ENCODE results near the gene BMPR1B. TPM values are rescaled to one million over a fixed set of nuclear protein-coding genes. Genes with fewer than 3 reads are reported as not detected.
"Not testable (repeated sequence)": the region's sequence is repeated elsewhere in the genome, so short reads cannot be mapped to it uniquely, and the experiment has no call there.

BMPR1B gene
- total and polyA plus RNA-seq, 2 donors, result 0.13 to 1.7 TPM

GRCh38 chr4:95129821-95130311 is 372.1 kb downstream of the BMPR1B start:
- Histone ChIP-seq H3K4me3 (ENCODE audit: low read depth, low read length) (no peak overlapping the region), H3K4me1 (ENCODE audit: insufficient read depth) (no peaks in the 10 kb centered on the region), H3K36me3 (ENCODE audit: insufficient read depth) (no peaks in the 10 kb centered on the region), H3K27ac (ENCODE audit: low read depth) (no peak overlapping the region)
- WGBS, result 51% methylated on average over 7 of the region's 7 CpGs
- no peak for DNase-seq (ENCODE audit: extremely low spot score)

DNA sequence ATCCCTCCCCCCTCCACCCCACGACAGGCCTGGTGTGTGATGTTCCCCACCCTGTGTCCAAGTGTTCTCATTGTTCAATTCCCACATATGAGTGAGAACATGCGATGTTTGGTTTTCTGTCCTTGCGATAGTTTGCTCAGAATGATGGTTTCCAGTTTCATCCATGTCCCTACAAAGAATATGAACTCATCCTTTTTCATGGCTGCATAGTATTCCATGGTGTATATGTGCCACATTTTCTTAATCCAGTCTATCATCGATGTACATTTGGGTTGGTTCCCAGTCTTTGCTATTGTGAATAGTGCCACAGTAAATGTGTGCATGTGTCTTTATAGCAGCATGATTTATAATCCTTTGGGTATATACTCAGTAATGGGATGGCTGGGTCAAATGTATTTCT is 376.3 kb downstream of the BMPR1B start:
- not testable (repeated sequence) for DNase-seq (ENCODE audit: extremely low spot score); H3K36me3 ChIP-seq (ENCODE audit: insufficient read depth); H3K4me1 ChIP-seq (ENCODE audit: insufficient read depth); H3K27ac ChIP-seq (ENCODE audit: low read depth); H3K4me3 ChIP-seq (ENCODE audit: low read depth, low read length)
- WGBS, result 97% methylated on average over 4 of the region's 4 CpGs

DNA sequence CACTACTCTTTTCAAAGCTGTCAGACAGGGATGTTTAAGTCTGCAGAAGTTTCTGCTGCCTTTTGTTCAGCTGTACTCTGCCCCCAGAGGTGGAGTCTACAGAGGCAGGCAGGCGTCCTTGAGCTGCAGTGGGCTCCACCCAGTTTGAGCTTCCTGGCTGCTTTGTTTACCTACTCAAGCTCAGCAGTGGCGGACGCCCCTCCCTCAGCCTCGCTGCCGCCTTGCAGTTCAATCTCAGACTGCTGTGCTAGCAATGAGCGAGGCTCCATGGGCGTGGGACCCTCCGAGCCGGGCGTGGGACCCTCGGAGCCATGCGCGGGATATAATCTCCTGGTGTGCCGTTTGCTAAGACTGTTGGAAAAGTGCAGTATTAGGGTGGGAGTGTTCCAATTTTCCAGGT is 381.7 kb downstream of the BMPR1B start:
- WGBS, result 95% methylated on average over 14 of the region's 14 CpGs
- not testable (repeated sequence) for H3K4me3 ChIP-seq (ENCODE audit: low read depth, low read length); H3K36me3 ChIP-seq (ENCODE audit: insufficient read depth); H3K27ac ChIP-seq (ENCODE audit: low read depth); H3K4me1 ChIP-seq (ENCODE audit: insufficient read depth); DNase-seq (ENCODE audit: extremely low spot score)

GRCh38 chr4:95141361-95141760 is 383.6 kb downstream of the BMPR1B start:
- H3K4me1 ChIP-seq (ENCODE audit: insufficient read depth), result no peaks in the 10 kb centered on the region
- H3K4me3 ChIP-seq (ENCODE audit: low read depth, low read length), result no peak overlapping the region
- DNase-seq (ENCODE audit: extremely low spot score), result no peak
- no peaks in the 10 kb centered on the region for H3K36me3 ChIP-seq (ENCODE audit: insufficient read depth)
- no peak overlapping the region for H3K27ac ChIP-seq (ENCODE audit: low read depth)
- 58% methylated on average over 5 of the region's 5 CpGs for WGBS

- no peaks in the 10 kb centered on the region for H3K36me3 ChIP-seq (ENCODE audit: insufficient read depth)
- no peaks in the 10 kb centered on the region for H3K4me1 ChIP-seq (ENCODE audit: insufficient read depth)
- WGBS, result 69% methylated on average over 4 of the region's 4 CpGs
- H3K27ac ChIP-seq (ENCODE audit: low read depth), result no peak overlapping the region
- no peak overlapping the region for H3K4me3 ChIP-seq (ENCODE audit: low read depth, low read length)
- DNase-seq (ENCODE audit: extremely low spot score), result no peak
Observed at GRCh38 chr4:95142932-95143331, 385.2 kb downstream of the BMPR1B start.

DNA sequence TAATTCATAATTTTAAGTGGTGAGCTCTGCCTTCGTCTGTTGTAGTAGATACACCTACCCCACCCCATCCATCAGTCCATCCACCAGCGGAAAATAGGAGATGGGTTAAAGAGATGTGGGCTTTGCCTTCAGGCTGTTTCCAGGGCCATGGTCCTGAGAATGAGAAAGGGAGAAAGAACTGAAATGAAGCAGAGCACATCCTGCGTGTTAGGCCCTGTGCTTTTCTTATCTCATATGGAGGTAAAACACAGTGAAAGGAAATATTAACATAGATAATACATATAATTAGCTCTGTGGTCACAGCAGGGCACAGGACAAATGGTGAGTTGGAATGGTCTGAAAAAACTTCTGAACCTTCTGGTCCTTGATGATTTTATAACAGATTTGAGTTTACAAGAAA is 393.5 kb downstream of the BMPR1B start:
- no peak overlapping the region for H3K4me3 ChIP-seq (ENCODE audit: low read depth, low read length)
- DNase-seq (ENCODE audit: extremely low spot score), result no peak
- no peaks in the 10 kb centered on the region for H3K36me3 ChIP-seq (ENCODE audit: insufficient read depth)
- WGBS, result 81% methylated on average over 3 of the region's 3 CpGs
- H3K4me1 ChIP-seq (ENCODE audit: insufficient read depth), result no peaks in the 10 kb centered on the region
- no peak overlapping the region for H3K27ac ChIP-seq (ENCODE audit: low read depth)

GRCh38 chr4:95153182-95153581 is 395.4 kb downstream of the BMPR1B start:
- WGBS, result 81% methylated on average over 5 of the region's 5 CpGs
- DNase-seq (ENCODE audit: extremely low spot score), result no peak
- H3K27ac ChIP-seq (ENCODE audit: low read depth), result no peak overlapping the region
- H3K4me1 ChIP-seq (ENCODE audit: insufficient read depth), result no peaks in the 10 kb centered on the region
- H3K36me3 ChIP-seq (ENCODE audit: insufficient read depth), result no peaks in the 10 kb centered on the region
- H3K4me3 ChIP-seq (ENCODE audit: low read depth, low read length), result no peak overlapping the region

DNA sequence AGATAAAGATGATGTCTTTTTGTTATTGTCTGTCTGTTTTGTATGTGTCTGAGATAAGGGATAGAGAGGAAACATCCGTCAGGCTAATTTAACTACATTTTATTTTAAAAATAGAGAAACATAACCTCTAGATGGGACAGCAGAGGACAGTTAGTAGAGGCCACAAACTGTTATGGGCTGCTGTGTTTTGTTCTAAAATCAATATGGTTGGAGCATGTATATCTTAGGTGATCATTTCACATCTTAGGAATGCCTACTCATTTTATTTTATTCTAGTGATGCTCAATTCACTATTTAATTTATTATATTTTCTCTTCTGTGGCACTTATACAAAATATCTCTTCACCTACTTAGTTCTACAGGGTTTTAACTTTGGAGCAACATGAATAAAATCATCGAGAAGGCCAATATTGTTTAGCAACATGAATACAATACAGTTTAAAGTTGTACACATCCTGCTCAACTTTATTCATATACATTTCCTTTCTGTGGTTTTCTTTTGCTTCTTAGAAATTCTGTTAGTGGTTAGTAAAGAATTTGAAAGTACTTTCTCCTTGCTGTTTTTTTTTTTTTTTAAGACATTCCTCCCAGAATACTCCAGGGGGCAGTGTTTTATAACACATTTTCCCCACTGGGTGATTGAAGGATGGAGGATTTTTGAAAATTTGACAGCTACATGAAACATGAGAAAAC is 398.1 kb downstream of the BMPR1B start:
- Histone ChIP-seq H3K36me3 (ENCODE audit: insufficient read depth) (no peaks in the 10 kb centered on the region), H3K4me1 (ENCODE audit: insufficient read depth) (no peaks in the 10 kb centered on the region), H3K27ac (ENCODE audit: low read depth) (no peak overlapping the region), H3K4me3 (ENCODE audit: low read depth, low read length) (no peak overlapping the region)
- WGBS, result 77% methylated on average over 2 of the region's 2 CpGs
- no peak for DNase-seq (ENCODE audit: extremely low spot score)

- 40% methylated on average over 3 of the region's 3 CpGs for WGBS
Observed at GRCh38 chr4:95156452-95156765, 398.7 kb downstream of the BMPR1B start.

GRCh38 chr4:95157596-95157995 is 399.8 kb downstream of the BMPR1B start:
- Histone ChIP-seq H3K4me3 (ENCODE audit: low read depth, low read length) (no peak overlapping the region), H3K36me3 (ENCODE audit: insufficient read depth) (no peaks in the 10 kb centered on the region), H3K4me1 (ENCODE audit: insufficient read depth) (no peaks in the 10 kb centered on the region), H3K27ac (ENCODE audit: low read depth) (no peak overlapping the region)
- no peak for DNase-seq (ENCODE audit: extremely low spot score)

More at GRCh38 chr4:95156452-95156765, 398.7 kb downstream of the BMPR1B start:
- DNase-seq (ENCODE audit: extremely low spot score), result no peak
- H3K4me1 ChIP-seq (ENCODE audit: insufficient read depth), result no peaks in the 10 kb centered on the region
- H3K4me3 ChIP-seq (ENCODE audit: low read depth, low read length), result no peak overlapping the region
- H3K36me3 ChIP-seq (ENCODE audit: insufficient read depth), result no peaks in the 10 kb centered on the region
- H3K27ac ChIP-seq (ENCODE audit: low read depth), result no peak overlapping the region

DNA sequence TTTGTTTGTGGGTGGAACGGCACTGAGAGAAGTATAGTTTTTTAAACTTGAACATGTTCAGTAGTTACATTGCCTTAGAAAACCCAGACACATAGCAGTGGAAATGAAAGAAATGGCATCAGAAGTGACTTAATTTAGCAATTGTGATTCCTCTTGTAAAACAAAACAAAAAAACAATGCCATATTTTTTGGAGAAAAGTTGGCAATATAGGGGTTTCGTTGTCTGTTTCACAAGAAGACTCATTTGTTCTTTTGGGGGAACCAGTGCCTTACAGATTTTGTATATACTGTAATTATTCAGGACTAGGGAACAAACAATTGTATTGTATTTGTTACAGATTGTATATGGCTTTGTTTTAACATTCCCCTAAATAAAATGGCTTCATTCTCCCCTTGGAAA is 400.3 kb downstream of the BMPR1B start:
- no peak for DNase-seq (ENCODE audit: extremely low spot score)
- 90% methylated on average over 2 of the region's 2 CpGs for WGBS
- Histone ChIP-seq H3K27ac (ENCODE audit: low read depth) (no peak overlapping the region), H3K4me3 (ENCODE audit: low read depth, low read length) (no peak overlapping the region), H3K4me1 (ENCODE audit: insufficient read depth) (no peaks in the 10 kb centered on the region), H3K36me3 (ENCODE audit: insufficient read depth) (no peaks in the 10 kb centered on the region)

DNA sequence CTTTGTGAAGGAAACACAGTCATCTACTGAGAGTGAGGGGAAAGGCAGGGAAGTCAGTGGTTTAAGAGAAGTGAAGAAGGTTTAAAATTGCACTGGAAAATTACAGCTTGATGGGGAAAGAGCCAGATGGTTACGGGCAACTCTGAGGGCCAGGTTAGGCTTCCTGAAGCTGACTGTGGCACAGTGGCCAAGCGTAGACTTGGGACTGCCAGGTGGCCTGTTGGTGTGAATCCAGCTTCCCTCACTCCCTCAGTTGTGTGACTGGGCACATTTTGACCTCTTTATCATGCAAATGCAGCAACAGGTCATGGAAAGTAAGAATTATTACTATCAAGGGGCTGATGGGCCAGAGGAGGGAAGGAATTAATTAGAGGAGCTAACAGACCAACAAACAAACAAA is 400.9 kb downstream of the BMPR1B start:
- H3K36me3 ChIP-seq (ENCODE audit: insufficient read depth), result no peaks in the 10 kb centered on the region
- H3K4me1 ChIP-seq (ENCODE audit: insufficient read depth), result no peaks in the 10 kb centered on the region
- 89% methylated on average over 2 of the region's 2 CpGs for WGBS
- no peak overlapping the region for H3K4me3 ChIP-seq (ENCODE audit: low read depth, low read length)
- DNase-seq (ENCODE audit: extremely low spot score), result no peak
- H3K27ac ChIP-seq (ENCODE audit: low read depth), result no peak overlapping the region

DNA sequence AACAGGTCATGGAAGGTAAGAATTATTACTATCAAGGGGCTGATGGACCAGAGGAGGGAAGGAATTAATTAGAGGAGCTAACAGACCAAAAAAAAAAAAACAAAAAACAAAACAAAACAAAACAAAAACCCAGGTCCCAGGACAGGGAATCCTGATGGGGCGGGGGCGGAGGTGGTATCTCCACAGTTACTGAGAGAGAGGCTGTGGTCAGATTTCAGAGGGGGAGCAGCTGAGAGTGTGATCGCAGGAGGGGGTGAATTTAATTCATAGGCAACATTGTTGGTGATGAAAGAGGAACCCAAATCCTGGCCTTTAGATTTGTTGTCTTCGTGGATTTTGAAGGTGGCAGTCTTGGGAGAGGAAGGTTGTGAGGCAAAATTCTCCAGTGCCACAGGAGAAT is 401.6 kb downstream of the BMPR1B start:
- 93% methylated on average over 4 of the region's 4 CpGs for WGBS
- no peaks in the 10 kb centered on the region for H3K4me1 ChIP-seq (ENCODE audit: insufficient read depth)

DNA sequence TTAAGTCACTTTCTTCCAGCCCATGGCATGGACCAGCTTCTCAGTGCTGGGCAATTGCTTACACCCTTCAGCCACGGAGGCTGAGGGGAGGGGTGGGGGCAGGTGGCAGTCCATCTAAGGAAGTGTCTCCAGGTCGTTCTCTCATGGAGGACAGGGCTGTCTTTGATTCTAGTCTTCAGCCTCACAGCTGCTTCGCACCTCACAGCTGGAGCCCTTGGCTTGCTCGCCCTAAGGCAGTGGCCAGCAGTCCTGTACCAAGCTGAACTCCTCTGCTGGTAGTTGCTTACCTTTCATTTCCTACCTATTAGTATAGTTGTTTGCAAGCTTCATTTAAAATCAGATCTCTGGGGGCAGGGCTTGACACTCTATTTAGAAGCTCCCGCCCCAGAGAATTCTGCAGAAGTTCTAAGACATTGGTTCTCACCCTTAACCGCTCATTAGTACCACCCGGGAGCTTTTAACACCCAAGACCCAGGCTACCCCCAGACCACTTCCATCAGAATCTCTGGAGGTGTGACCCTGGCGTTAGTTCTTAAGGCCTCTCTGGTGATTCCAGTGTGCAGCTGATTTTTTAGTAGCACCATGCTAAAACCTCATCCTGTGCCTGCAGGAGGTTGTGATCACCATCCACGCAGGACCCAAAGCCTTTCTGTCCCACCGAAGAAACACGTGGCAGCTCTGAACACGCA is 404.2 kb downstream of the BMPR1B start:
- DNase-seq (ENCODE audit: extremely low spot score), result no peak
- Histone ChIP-seq H3K4me3 (ENCODE audit: low read depth, low read length) (no peak overlapping the region), H3K36me3 (ENCODE audit: insufficient read depth) (no peaks in the 10 kb centered on the region), H3K4me1 (ENCODE audit: insufficient read depth) (no peaks in the 10 kb centered on the region), H3K27ac (ENCODE audit: low read depth) (no peak overlapping the region)
- WGBS, result 87% methylated on average over 12 of the region's 12 CpGs

More for the DNA sequence above, 401.6 kb downstream of the BMPR1B start:
- H3K4me3 ChIP-seq (ENCODE audit: low read depth, low read length), result no peak overlapping the region
- DNase-seq (ENCODE audit: extremely low spot score), result no peak
- no peak overlapping the region for H3K27ac ChIP-seq (ENCODE audit: low read depth)
- no peaks in the 10 kb centered on the region for H3K36me3 ChIP-seq (ENCODE audit: insufficient read depth)
